Rectal smooth muscle tissue (tissue), 1 donor: ENCODE data around the gene RNU5D-1.
A peak's percentile ranks its signal among the peaks of the same experiment; 100 is the strongest.

ENCODE experiments used
- H3K27ac ChIP-seq: one replicate; pipeline ENCODE4 v1.7.0; 2013; ENCODE audit warnings: low read depth, low read length, inconsistent platforms
- H3K27me3 ChIP-seq: one replicate; pipeline ENCODE4 v1.7.0; 2013; ENCODE audit warnings: low read length; ENCODE audit not compliant: control insufficient read depth, insufficient read depth
- H3K36me3 ChIP-seq: one replicate; pipeline ENCODE4 v1.7.0; 2013; ENCODE audit warnings: low read length; ENCODE audit not compliant: control insufficient read depth, insufficient read depth
- H3K4me1 ChIP-seq: one replicate; pipeline ENCODE4 v1.7.0; 2013; ENCODE audit warnings: low read length; ENCODE audit not compliant: control insufficient read depth, insufficient read depth
- H3K4me3 ChIP-seq: one replicate; pipeline ENCODE4 v1.7.0; 2013; ENCODE audit warnings: low read length
- H3K9ac ChIP-seq: one replicate; pipeline ENCODE4 v1.7.0; 2013; ENCODE audit warnings: low read length

The RNU5D-1 gene

GRCh38 chr1:44723064-44723463 is 7.9 kb downstream of the RNU5D-1 start:
- no peak overlapping the region for H3K27ac ChIP-seq
- H3K9ac ChIP-seq, result no peak overlapping the region
- H3K4me1 ChIP-seq, result no peaks in the 10 kb centered on the region
- no peaks in the 10 kb centered on the region for H3K36me3 ChIP-seq
- H3K27me3 ChIP-seq, result no peaks in the 10 kb centered on the region
- H3K4me3 ChIP-seq, result no peak overlapping the region

GRCh38 chr1:44721485-44722361 is 9.2 kb downstream of the RNU5D-1 start:
- no peaks in the 10 kb centered on the region for H3K36me3 ChIP-seq
- H3K4me1 ChIP-seq, result no peaks in the 10 kb centered on the region
- no peaks in the 10 kb centered on the region for H3K27me3 ChIP-seq
- no peak overlapping the region for H3K4me3 ChIP-seq
- H3K27ac ChIP-seq, result no peak overlapping the region
- no peak overlapping the region for H3K9ac ChIP-seq

DNA sequence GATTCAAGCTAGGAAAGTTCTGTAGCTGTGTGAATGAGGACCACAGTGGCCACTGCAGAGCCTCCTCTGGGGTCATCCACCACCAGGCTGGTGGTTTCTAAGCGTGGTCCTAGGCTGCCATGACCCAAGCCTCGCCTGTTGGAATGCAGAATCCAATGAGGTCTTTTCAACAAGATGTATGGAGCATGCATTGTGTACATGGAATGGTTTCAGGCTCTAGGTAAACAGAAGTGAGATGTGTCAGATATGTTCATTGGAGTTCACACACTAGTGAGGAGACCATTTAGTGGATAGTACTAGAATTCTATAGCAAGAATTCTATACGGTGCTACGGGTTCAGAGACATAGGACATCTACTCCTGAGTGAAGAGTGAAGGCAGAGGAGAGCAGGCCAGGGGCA is 10.7 kb downstream of the RNU5D-1 start:
- H3K27ac ChIP-seq, result no peak overlapping the region
- no peak overlapping the region for H3K4me3 ChIP-seq
- H3K36me3 ChIP-seq, result no peaks in the 10 kb centered on the region
- no peaks in the 10 kb centered on the region for H3K4me1 ChIP-seq
- no peak overlapping the region for H3K9ac ChIP-seq
- H3K27me3 ChIP-seq, result no peaks in the 10 kb centered on the region

DNA sequence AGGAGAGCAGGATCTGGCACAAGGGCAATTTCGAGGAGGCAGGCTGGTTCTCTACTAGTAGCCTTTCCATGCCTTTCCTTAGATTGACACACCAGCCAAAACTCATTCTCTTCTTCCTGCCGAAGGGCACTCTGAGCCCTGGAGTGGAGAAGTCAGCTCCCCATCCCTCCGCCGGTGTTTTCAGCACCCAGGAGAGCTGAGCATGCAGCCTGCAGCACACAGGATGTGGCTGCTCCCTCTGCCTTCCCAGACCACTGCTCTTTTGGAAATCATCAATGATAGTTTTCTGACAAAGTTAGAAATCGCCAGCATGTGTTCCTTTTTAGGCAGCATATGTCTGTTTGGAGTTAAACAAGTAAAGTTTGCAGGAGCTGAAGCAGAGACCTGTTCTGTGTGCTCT is 11.7 kb downstream of the RNU5D-1 start:
- H3K4me1 ChIP-seq, result no peaks in the 10 kb centered on the region
- H3K27me3 ChIP-seq, result no peaks in the 10 kb centered on the region
- no peak overlapping the region for H3K4me3 ChIP-seq
- no peak overlapping the region for H3K9ac ChIP-seq
- no peaks in the 10 kb centered on the region for H3K36me3 ChIP-seq
- no peak overlapping the region for H3K27ac ChIP-seq

- Histone ChIP-seq H3K27me3 (no peaks in the 10 kb centered on the region), H3K4me1 (no peaks in the 10 kb centered on the region), H3K4me3 (no peak overlapping the region), H3K27ac (no peak overlapping the region), H3K36me3 (no peaks in the 10 kb centered on the region), H3K9ac (no peak overlapping the region)
These were observed 12.9 kb downstream of the RNU5D-1 start for GRCh38 chr1:44718091-44718490.

GRCh38 chr1:44717653-44718052 is 13.3 kb downstream of the RNU5D-1 start:
- H3K4me3 ChIP-seq, result no peak overlapping the region
- no peaks in the 10 kb centered on the region for H3K27me3 ChIP-seq
- no peaks in the 10 kb centered on the region for H3K36me3 ChIP-seq
- H3K9ac ChIP-seq, result no peak overlapping the region
- H3K4me1 ChIP-seq, result no peaks in the 10 kb centered on the region
- H3K27ac ChIP-seq, result no peak overlapping the region

DNA sequence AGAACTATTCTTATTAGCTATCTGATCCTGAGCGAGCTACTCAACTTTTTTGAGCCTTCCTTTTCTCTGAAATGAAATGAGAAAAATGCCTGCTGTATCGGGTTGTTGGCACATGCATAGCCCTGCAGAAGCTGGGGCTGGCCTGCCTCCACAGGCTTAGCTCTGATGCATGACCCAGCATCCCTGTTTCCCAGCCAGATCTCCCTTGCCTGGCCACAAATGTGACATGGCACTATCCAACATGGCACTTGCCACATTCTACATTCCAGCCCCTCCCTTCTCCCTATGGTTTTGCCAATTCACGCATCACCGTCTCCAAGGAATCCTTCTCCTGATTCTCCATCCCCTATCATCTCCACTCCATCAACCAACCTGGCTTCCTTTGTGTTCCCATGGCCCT is 13.8 kb downstream of the RNU5D-1 start:
- Histone ChIP-seq H3K9ac (no peak overlapping the region), H3K4me3 (no peak overlapping the region), H3K4me1 (no peaks in the 10 kb centered on the region), H3K27ac (no peak overlapping the region), H3K36me3 (no peaks in the 10 kb centered on the region), H3K27me3 (no peaks in the 10 kb centered on the region)

DNA sequence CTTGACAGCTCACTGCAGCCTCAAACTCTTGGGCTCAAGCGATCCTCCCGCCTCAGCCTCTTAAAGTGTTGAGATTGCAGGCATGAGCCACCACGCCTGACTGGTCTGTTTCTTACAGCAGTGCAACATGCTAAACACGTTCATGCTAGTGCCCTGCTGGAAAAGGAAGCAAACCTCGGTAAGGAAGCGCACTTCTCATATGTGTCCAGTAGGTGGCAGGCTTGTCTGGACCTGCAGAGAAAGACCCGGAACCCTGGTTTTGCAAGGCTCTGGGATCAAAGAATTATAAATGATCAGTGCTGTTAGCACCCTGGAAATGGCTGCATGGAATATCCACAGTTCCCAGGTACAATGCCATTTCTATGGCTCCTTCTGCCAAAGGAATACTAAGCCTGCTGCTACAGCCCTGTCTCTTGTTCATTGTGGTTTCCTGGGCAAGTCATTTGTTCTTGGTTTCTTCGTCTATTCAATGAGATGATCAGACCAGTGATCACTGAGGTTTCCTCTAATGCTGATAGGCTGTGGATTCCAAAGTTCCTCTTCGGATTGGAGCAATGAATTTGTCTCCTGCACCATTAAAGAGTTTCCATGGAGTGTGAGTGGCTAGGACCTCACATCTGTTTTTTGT is 15.9 kb downstream of the RNU5D-1 start:
- no peak overlapping the region for H3K27ac ChIP-seq
- no peak overlapping the region for H3K9ac ChIP-seq
- no peaks in the 10 kb centered on the region for H3K27me3 ChIP-seq
- H3K36me3 ChIP-seq, result no peaks in the 10 kb centered on the region
- no peaks in the 10 kb centered on the region for H3K4me1 ChIP-seq
- H3K4me3 ChIP-seq, result no peak overlapping the region

GRCh38 chr1:44714532-44714931 is 16.4 kb downstream of the RNU5D-1 start:
- Histone ChIP-seq H3K9ac (no peak overlapping the region), H3K27me3 (no peaks in the 10 kb centered on the region), H3K4me1 (no peaks in the 10 kb centered on the region), H3K27ac (no peak overlapping the region), H3K36me3 (no peaks in the 10 kb centered on the region), H3K4me3 (no peak overlapping the region)

DNA sequence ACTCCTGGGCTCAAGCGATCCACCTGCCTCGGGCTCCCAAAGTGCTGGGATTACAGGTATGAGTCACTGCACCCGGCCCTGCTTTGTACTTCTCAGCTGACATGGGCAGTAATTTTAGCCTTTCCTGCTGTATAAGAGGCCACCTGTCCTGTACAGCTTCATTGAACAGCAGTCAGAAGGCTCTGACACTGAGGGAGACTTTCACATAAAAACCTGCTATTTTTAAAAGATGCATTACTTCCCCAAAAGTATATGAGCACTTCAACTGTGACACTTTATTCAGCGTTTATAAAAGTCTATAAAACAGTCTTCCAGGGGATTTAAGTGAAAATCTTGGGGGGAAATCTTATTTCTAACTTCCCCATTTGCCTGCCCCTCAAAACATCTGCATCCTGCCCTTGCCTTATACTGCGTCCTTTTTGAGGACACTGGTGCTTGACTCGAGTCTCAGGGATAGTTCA is 17.6 kb downstream of the RNU5D-1 start:
- no peak overlapping the region for H3K4me3 ChIP-seq
- H3K4me1 ChIP-seq, result no peaks in the 10 kb centered on the region
- H3K27ac ChIP-seq, result no peak overlapping the region
- no peak overlapping the region for H3K9ac ChIP-seq
- no peaks in the 10 kb centered on the region for H3K27me3 ChIP-seq
- no peaks in the 10 kb centered on the region for H3K36me3 ChIP-seq

DNA sequence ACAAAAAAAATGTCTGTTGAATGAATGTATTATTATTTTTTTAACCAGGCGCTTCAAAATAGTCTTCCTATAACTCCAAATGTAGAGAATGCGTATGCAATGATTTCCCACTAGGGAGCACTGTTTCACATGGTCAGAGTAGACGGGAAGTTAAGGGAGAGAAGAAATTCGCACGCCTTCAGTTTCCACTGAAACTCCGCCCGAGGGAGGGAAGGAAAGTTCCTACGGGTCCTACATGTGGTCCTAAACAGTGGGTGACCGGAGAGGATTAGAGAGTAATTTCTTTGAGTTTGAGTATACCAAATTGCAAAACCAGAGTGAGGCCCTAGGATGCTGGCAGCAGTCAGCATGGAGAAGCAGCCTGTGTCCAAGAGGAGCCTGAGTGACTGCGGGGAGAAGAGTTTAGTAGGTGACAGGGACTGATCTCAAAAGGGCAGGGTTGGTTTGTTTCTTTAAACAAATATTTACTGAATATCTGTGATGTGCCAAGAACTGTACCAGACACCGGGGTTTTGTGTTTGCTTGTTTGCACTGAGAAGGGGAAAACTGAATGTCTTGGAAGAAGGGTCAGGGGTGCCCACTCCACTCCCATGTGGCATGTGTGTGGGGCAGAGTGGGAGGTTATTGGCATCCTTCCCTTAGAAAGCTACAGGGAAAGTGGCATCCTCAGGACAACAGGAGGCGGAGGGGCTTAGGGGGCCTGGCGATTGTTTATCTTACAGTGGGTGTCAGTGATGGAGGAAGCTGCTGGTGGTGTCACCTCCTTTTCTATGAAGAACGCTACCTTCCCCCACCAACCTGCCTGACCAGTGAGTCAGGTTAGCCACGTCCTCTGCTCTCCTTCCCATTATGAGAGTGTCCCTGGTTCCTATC is 22.8 kb downstream of the RNU5D-1 start:
- Histone ChIP-seq H3K4me3 (peak overlapping the region; percentile 60), H3K9ac (no peak overlapping the region), H3K27me3 (no peaks in the 10 kb centered on the region)

GRCh38 chr1:44707112-44707881 is 23.7 kb downstream of the RNU5D-1 start:
- no peaks in the 10 kb centered on the region for H3K27me3 ChIP-seq
- H3K4me3 ChIP-seq, result no peak overlapping the region
- H3K36me3 ChIP-seq, result no peaks in the 10 kb centered on the region
- no peak overlapping the region for H3K9ac ChIP-seq
- H3K4me1 ChIP-seq, result no peaks in the 10 kb centered on the region
- no peak overlapping the region for H3K27ac ChIP-seq

More for the DNA sequence above, 22.8 kb downstream of the RNU5D-1 start:
- no peaks in the 10 kb centered on the region for H3K4me1 ChIP-seq
- no peak overlapping the region for H3K27ac ChIP-seq
- no peaks in the 10 kb centered on the region for H3K36me3 ChIP-seq
